Measurements from ENCODE around the gene SART3.

The SART3 gene, protein sequence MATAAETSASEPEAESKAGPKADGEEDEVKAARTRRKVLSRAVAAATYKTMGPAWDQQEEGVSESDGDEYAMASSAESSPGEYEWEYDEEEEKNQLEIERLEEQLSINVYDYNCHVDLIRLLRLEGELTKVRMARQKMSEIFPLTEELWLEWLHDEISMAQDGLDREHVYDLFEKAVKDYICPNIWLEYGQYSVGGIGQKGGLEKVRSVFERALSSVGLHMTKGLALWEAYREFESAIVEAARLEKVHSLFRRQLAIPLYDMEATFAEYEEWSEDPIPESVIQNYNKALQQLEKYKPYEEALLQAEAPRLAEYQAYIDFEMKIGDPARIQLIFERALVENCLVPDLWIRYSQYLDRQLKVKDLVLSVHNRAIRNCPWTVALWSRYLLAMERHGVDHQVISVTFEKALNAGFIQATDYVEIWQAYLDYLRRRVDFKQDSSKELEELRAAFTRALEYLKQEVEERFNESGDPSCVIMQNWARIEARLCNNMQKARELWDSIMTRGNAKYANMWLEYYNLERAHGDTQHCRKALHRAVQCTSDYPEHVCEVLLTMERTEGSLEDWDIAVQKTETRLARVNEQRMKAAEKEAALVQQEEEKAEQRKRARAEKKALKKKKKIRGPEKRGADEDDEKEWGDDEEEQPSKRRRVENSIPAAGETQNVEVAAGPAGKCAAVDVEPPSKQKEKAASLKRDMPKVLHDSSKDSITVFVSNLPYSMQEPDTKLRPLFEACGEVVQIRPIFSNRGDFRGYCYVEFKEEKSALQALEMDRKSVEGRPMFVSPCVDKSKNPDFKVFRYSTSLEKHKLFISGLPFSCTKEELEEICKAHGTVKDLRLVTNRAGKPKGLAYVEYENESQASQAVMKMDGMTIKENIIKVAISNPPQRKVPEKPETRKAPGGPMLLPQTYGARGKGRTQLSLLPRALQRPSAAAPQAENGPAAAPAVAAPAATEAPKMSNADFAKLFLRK

DNA sequence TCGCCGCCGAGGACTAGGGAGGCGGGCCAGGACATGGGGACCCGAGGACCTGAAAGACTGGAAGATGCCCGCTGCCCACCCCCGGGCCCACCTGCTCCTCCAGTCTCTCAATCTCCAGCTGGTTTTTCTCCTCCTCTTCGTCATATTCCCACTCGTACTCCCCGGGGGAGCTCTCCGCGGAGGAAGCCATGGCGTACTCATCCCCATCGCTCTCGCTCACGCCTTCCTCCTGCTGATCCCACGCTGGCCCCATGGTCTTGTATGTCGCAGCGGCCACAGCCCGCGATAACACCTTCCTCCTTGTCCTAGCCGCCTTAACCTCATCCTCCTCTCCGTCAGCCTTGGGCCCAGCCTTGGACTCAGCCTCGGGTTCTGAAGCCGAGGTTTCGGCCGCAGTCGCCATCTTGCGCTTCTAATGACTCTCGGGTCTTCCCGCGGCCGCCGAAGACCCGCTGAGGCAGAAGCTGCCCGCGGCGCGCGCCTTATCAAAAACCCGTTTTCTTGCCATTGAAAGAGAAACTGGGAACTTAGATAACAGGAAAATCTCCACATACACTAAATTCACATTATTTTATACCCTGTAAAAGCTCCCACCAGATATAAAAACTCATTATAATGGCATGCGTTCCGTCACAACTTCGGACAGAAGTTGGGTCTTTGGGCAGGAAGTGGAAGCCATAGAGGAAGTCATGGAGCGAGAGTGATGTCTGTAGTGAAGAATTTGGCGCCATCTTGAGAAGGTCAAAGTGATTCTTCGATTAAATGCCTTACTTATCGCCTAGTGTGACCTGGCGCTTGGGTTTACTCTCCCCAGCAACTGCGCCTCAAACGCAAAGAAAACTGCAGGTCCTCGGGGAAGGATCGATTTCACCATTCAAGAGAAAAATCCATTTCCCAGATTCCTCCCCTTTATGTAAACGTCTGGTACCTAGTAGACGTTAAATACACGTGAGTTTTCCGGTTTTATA, at the start of gene SART3:
SART3 (minus strand) TSS at position 422 of the 968 bp plus-strand sequence; CDS start at position 403, 19 bp downstream.
- peak; percentile 91 for DNase-seq

DNA sequence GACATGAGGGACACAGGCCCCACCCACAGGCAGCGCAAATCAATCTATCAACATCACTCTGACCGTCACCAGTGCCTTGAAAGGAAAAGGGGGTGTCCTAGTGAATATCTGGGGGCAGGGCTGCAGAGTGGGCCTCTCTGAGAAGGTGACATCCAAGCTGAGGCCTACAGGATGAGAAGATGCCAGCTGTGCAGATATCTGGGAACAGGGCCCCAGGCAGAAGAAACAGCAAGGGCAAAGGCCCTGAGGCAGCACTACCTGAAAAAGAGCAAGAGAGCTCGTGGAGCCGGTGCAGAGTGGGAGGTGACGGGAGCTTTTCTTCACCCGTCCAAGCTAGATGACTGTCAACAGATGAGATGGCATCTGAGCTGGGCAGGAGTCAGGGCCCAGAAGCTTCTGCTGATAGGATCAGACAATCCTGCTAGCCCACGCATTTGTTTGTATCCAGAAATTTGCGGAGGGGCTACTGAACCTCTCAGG, 49.4 kb upstream of the SART3 start:
- no peak for DNase-seq

DNA sequence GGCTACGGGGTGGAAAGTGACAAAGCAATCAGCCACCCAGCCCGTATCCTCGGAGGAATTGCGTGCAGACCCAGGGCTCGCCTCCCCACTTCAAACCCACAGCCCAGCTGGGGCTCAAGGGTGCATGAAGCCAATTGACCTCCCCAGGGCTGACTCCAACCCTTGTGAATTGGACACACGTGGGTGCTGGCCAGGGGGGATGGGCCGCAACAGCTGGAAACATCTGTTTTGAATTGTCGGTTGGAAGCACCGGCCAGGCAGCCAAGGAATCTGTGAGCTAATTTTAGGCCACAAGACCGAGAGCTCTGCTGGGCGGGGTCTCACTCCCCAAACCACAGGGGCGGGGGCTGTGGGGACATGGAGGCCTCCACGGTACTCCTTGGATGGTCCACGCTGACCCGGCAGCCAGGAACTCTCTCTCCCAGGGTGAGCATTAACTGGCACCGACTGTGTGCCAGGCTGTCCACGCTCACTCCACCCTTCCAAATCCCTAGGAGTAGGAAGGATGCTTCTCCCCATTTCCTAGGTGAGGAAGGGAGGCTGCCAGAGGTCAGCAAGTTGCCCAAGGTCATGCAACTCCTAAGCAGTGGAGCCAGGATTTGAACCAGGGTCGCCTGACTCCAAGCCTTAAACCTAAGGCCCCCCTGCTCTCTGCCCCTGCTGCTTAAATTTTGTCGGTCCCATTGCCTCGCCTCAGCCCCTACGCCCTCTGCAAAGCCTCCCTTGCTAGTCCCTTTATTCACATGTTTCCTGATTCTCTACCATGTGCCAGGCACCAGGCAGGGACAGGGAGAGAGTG, 48.8 kb upstream of the SART3 start:
- no peak for DNase-seq

DNA sequence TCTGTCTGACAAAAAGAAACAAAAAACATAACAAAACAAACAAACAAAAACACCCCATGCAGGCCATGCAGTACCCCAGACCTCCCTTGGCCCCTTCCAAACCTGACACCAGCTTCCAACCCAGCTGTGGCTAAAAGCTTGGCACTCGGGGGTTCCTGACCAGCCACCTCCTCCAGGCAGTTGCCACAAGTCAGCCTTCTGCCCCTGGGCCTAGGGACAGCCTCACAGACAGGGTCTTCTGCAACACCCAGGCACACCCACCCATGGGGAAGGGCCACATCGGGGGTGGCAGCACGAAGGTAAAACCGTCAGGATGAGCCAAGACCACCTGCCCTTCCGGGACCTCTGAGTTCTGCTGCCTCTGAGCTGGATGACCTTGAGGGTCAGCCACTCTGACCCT, 47.6 kb upstream of the SART3 start:
- DNase-seq = no peak

DNA sequence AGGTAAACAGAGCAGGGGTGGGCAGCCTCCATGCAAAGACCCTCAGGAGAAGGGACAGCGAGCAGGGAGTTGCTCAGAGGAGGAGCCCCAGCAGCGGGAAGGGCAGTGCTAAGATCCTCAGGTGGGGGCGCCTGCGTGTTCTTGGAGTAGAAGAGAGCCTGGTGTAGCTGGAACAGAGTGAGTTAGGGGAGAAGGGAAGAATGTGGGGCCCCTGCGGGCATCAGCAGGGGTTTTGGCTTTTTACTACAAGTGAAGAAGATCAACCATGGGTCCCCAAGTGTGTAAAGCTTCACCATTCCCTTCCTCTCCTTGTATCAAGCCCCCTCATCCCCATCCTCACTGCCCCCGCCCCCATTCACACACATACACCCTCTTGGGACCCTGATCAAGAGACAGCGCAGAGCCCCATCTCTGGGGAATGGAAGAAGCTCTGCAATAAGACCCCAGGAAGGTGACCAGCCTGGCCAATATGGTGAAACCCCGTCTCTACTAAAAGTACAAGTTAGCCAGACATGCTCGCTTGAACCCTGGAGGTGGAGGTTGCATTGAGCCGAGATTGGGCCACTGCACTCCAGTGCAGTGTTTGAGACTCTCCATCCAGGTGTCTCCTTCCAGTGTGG, 47.1 kb upstream of the SART3 start:
- DNase-seq = no peak

DNA sequence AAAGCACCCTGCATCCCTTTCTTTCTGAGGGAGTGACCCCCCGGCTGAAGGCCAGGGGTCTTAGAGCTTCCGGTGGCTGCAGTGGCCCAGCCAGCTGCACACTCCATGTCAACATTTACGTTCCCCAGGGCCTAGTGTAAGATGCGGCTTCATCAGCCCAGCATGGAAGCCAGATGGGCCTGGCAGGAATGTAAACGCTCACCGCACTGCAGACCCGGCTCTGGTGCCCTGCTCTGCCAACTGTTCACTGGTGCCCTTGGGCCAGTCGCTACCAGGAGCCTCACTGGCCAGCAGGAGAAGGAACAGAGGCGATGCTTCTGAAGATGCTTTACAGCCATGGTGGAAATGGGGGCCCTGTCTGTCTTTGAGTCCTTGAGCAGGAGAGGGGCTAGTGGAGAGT, 45.5 kb upstream of the SART3 start:
- DNase-seq = no peak

DNA sequence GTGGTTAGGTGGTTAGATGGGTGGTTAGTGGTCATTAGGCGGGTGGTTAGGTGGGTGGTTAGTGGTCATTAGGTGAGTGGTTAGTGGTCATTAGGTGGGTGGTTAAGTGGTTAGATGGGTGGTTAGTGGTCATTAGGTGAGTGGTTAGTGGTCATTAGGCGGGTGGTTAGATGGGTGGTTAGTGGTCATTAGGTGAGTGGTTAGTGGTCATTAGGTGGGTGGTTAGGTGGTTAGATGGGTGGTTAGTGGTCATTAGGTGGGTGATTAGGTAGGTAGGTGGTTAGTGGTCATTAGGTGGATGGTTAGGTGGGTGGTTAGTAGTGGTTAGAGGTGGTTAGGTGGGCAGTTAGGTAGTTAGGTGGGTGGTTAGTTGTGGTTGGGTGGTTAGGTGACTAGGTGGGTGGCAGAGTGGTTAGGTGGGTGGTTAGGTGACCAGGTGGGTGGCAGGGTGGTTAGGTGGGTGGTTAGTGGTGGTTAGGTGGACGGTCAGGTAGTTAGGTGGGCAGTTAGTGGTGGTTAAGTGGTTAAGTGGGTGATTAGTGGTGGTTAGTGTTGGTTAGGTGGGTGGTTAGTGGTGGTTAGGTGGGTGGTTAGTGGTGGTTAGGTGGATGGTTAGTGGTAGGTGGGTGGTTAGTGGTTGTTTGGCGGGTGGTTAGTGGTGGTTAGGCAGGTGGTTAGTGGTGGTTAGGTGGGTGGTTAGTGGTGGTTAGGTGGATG, 44.9 kb upstream of the SART3 start:
- no peak for DNase-seq

DNA sequence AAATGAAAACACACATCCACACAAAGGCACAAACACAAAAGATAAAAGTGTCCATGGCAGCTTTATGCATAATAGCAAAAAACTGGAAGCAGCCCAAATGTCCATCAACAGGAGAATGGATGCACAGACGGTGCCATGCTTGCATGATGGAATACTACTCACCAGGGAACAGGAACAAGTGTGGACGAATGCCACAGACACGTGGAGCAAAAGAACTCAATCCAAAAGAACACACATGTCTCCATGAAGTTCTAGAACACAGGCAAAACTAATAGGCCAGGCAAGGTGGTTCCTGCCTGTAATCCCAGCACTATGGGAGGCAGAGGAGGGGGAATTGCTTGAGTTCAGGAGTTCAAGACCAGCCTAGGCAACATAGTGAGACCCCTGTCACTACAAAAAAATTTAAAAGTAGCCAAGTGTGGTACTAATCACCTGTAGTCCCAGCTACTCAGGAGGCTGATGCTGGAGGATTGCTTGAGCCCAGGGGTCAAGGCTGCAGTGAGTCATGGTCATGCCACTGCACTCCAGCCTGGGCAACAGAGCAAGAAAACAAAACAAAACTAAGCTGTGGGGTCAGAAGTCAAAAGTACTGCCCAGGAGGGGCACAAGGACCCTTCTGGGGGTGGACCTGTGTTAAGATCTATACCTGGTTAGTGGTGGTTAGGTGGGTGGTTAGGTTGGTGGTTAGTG, 44.2 kb upstream of the SART3 start:
- DNase-seq = peak; percentile 34

DNA sequence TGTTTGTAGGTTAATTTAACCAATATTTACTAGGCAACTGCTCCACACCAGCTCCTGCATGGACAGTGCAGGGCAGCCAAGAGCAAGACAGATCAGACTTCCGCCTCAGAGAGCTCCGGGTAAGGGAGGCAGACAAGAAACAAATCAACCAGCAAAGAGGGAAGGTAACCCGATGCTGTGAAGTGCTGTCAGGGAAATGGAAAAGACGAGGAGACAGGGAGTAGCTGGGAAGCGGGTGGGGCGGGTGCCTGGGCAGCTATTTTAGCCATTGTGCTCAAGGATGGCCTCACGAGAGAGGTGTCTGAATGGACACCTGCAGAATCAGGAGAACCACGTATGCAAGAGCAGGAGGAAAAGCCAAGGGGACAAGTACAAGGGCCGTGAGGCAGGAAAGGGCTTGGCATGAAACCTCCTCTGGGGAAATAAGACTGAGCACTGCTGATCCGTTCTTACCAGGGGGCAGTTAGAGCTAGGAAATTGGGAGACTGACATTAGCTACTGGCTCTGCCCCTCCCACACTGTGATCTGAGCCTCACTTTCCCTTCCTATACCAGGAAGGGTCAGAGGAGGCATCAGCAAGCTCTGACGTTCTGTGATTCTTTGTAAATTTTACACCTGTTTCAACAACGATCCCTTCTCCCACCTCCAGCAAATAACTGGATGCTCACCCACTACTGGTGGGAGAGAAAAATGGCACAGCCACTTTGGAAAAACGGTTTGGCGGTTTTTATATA, 43.4 kb upstream of the SART3 start:
- DNase-seq = no peak

DNA sequence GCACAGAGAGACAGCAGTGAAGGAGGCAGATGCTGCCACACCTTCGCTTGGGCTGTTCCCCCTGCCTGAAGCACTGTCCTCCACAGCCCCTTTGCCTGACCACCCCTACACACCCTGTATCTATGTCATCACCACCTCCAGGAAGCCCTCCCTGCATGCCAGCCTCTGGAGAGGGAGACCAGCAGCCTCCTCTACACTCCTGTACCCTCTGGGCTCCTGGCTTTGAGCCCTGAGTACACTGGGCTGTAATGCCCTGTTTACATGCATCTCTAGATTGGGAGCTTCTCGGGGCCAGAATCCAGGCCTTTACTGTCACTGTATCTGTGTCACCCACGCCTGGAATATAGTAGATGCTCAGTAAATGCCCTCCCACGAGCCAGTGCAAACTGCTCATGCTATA, 42.8 kb upstream of the SART3 start:
- DNase-seq = no peak

DNA sequence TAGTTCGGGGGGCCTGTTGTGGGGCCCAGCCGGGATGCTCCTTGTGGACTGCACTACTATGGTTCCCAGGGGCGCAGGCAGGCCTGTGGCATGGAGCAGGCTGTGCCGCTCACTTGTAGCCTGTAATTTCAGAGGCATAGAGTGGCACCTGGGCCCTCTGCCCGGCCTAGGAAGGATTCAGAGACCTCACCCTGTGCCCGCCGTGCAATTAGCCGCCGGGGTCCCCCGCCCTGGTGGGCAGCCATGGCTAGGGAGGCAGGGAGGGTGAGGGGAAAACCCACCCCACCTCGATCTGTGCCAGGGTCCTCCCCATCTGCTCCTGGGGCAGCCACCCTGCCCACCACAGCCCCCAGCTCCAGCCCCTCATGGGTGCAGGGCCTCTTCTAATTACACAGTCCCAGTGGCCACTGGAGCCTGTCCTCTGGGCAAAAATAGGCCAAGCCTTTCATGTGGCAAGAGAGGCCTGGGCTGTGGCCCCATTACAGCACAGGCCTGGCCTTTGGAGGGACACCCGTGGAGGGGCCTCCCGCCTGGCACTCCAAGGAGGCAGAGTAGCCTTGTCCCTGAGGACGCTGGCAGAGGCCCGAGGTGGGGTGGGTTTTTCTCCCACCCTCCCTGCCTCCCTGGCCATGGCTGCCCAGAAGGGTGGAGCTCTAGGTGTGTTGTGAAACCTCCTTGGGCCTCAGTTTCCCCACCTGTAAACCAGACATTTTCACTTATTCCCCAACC, 42.2 kb upstream of the SART3 start:
- no peak for DNase-seq

DNA sequence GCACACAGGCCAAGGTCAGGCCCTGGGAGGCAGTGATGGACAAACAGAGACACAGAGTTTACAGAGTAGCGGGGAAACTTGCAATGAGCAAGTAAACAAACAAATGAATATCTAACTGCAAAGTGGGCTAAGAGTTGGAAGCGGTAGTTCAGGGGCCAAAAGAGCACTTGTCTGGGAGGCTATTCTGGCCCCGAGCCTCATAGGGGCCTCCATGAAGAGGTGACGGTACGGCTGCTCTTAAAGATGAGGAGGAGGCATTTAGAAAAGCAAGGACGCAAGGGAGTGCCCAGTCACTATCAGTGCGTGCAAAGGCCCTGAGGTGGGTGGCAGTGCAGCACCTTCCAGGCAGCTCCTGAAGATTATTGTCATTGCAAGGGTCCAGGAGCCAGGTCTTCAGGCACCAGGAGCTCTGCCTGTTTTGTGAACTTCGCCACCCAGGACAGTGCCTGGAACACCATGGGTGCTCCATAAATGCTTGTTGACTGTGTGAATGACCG, 41.3 kb upstream of the SART3 start:
- no peak for DNase-seq

DNA sequence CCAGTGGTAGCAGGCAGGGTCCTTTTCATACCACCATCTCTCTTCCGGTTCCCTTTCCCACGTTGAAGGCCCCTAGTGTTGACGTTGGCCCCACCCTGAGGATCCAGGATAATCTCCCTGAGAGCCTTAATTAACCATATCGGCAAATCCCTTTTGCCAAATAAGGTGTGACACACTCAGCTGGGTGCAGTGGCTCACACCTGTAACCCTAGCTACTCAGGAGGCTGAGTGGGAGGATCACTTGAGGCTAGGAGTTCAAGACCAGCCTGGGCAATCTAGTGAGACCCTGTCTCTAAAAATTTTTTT, 39.7 kb upstream of the SART3 start:
- DNase-seq = no peak

DNA sequence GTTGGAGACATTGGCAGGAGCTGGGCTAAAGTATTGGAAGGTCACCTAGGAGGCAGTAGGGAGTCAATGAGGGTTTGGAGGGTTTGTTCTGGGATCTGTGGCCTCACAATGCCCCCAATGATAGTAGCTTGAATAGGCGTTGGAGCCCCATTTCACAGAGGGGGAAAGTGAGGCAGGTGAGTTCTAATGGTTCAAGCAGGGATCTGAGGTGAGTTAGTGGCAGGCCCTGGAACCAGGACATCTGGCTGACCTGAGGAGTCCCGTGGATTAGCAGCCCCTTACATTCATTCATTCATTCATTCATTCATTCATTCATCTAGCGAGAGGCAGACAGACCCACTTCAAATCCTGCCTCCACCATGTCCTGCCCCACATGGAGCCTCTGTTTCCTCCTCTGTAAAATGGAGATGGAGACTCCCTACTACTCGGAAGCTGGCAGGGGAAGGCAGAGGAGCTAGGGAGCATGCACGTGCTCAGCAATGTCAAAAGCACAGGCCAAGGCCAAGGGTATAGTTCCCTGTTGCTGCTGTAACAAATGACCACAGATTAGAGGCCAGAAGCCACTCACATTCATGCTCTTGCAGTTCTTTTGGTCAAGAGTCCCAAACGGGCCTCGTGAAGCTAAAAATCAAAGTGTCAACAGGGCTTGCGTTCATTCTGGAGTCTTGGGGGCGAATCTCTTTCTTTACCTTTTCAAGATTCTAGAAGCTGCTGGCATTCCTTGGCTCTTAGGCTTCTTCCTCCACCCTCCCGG, 39.2 kb upstream of the SART3 start:
- DNase-seq = no peak

DNA sequence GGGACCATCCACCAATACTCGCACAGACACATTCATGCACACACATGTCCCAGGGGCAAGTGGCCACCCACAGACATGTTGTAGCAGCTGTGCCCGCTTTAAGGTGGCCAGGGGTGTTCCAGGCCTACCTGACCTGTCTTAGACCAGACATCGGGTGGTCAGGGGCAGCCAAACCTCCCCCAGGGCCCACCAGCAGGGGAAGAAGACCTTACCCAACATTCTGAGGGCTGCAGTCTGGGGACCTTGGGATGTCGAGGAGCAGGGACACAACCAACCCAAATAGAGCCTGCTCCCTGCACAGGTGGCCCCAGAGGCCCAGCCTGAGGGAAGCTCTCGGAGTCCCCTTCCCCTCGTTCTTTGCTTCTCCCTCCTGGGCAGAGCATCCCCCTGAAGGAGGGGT, 38.6 kb upstream of the SART3 start:
- DNase-seq = no peak

DNA sequence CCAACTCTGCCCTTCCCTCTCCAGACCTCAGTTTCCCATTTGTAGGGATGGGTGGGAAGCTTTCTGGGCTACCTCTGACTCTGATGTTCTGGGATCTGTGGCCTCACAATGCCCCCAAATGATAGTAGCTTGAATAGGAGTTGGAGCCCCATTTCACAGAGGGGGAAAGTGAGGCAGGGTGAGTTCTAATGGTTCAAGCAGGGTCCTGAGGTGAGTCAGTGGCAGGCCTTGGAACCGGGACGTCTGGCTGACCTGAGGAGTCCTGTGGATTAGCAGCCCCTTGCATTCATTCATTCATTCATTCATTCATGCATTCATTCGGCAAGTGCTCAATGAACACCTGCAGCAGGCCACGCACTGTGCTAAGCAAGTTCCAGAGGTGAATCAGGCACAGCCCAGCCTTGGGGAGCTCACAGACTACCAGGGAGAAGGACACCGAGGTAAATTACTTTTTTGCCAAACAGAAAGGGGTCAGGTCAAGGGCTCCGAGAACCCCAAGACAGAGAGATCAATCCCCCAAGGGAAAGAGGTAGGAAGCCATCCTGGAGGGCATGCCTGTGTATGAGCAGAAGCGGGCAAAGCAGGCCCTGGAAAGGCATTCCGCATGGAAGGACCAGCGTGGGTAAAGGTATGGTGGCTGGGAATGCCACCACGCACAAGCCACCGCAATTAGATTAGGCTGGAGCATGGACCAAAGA, 37.7 kb upstream of the SART3 start:
- DNase-seq = no peak
